GM23248 (cell line): ENCODE data around the gene RHOG.

ENCODE experiments used
- EZH2 ChIP-seq: fragments of 200-600 bp; sonication (generic); IDR thresholded peaks from 2 replicates; pipeline ENCODE4 v1.6.1; 2018; ENCODE audit warnings: antibody characterized with exemption, mild to moderate bottlenecking; ENCODE audit not compliant: insufficient read depth, poor library complexity, severe bottlenecking
- EZH2phosphoT487 ChIP-seq: fragments of 200-600 bp; sonication (generic); IDR thresholded peaks from 2 replicates; pipeline ENCODE4 v1.6.1; 2018; ENCODE audit warnings: antibody characterized with exemption, moderate library complexity, mild to moderate bottlenecking, low read depth; ENCODE audit not compliant: insufficient read depth

DNA sequence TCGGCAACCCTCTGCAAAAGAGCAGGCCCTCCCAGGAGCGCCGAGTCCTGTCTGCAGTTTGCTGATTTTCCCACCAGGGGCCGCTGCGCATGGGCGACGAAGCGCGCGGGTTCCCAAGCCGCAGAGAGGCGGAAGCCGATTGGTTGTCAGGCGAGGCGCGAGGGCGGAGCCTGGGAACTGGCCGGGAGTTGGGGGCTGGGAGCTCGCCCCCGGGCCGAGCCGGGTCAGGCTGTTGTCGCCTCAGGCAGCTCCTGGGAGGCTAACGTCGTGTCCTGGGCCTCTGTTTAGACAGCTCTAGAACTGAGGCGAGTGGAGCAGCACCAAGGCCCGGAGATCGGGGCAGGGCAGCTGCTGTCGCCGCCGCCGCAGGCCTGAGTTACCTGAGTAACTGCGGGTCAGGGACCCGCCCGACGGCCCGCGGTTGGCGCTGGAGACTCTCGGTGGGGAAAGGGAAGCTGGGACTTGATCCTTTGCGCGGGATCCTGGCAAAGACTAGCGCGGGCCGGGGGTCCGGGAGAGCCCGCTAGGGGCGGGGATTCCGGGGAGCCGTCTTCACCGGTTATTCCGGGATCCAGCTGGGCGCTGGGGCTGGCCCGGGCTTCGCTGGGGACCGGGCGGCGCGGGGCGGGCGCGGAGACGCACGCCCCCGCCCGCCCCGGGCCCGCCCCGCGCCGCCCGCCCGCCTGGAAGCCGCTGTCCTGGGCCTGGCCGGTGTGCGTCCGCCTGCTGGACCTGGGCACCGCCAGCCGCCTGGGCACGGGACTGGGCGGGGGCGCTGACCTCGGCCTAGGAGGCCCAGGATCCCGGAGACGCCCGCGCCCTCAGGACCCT lies 14.4 kb upstream of the RHOG start, which contains the start of gene STIM1:
- no peak for TF ChIP-seq EZH2
- no peak for TF ChIP-seq EZH2phosphoT487
